ENCODE data around the gene RBX1.

- no peak for TF ChIP-seq CTCF (IDR thresholded peaks at IDR 0.05; ENCODE audit: poor library complexity, severe bottlenecking)
- TF ChIP-seq EZH2 (IDR thresholded peaks at IDR 0.05; ENCODE audit: borderline replicate concordance, insufficient read depth, low read length, poor library complexity, severe bottlenecking) = no peak
- TF ChIP-seq SMC3 (conservative IDR thresholded peaks at IDR 0.05; ENCODE audit: poor library complexity) = no peak
- TF ChIP-seq EP300 (conservative IDR thresholded peaks at IDR 0.05; ENCODE audit: poor library complexity, severe bottlenecking) = no peak
- no peak for TF ChIP-seq MXI1 (conservative IDR thresholded peaks at IDR 0.05; ENCODE audit: poor library complexity, severe bottlenecking)
Observed at GRCh38 chr22:40911772-40912171, 39.4 kb upstream of the RBX1 start.
